NB4 (cell line): Measurements from ENCODE around the gene LRIG2.
A peak's percentile ranks its signal among the peaks of the same experiment; 100 is the strongest.

Source experiments
- DNase-seq: peaks from one replicate; pipeline ENCODE4 v3.0.0; 2010; ENCODE audit warnings: low read depth
- H3K4me3 ChIP-seq: one replicate; pipeline ENCODE4 v1.5.1; 2011; ENCODE audit warnings: mild to moderate bottlenecking, low read depth, low read length, moderate library complexity
- CTCF ChIP-seq: IDR thresholded peaks from one replicate; pipeline ENCODE4 v1.5.1; 2012; ENCODE audit warnings: low read depth, low read length
- MAX ChIP-seq: IDR thresholded peaks from 2 replicates; pipeline ENCODE4 v1.6.1; 2011; ENCODE audit warnings: low read depth, low read length
- MYC ChIP-seq: IDR thresholded peaks from 2 replicates; pipeline ENCODE4 v1.6.1; 2011; ENCODE audit warnings: low read depth, low read length
- POLR2A ChIP-seq: IDR thresholded peaks from 2 replicates; pipeline ENCODE4 v1.6.1; 2011; ENCODE audit warnings: mild to moderate bottlenecking; ENCODE audit not compliant: insufficient read length; ENCODE audit errors: extremely low read depth

LRIG2 gene

GRCh38 chr1:113035086-113035485, 37.9 kb upstream of the LRIG2 start:
- no peak for DNase-seq
- TF ChIP-seq CTCF: no peak
- no peak for TF ChIP-seq POLR2A
- TF ChIP-seq MAX: no peak
- no peak for TF ChIP-seq MYC

GRCh38 chr1:113036639-113037321, 36.2 kb upstream of the LRIG2 start:
- DNase-seq: peak; percentile 34
- TF ChIP-seq MYC: no peak
- TF ChIP-seq CTCF: no peak
- TF ChIP-seq MAX: no peak
- TF ChIP-seq POLR2A: no peak
- H3K4me3 ChIP-seq: no peak overlapping the region

More at GRCh38 chr1:113035086-113035485, 37.9 kb upstream of the LRIG2 start:
- no peak overlapping the region for H3K4me3 ChIP-seq

GRCh38 chr1:113040041-113040440, 33.0 kb upstream of the LRIG2 start:
- no peak for TF ChIP-seq CTCF
- no peak for TF ChIP-seq MYC
- no peak for TF ChIP-seq POLR2A
- no peak overlapping the region for H3K4me3 ChIP-seq
- DNase-seq: no peak

GRCh38 chr1:113040718-113041412, 32.1 kb upstream of the LRIG2 start:
- no peak for DNase-seq
- H3K4me3 ChIP-seq: no peak overlapping the region
- TF ChIP-seq MAX: no peak
- TF ChIP-seq CTCF: no peak
- no peak for TF ChIP-seq MYC
- no peak for TF ChIP-seq POLR2A

GRCh38 chr1:113041569-113042284, 31.3 kb upstream of the LRIG2 start:
- no peak overlapping the region for H3K4me3 ChIP-seq
- no peak for DNase-seq
- TF ChIP-seq CTCF (no peak), MAX (no peak), MYC (no peak), POLR2A (no peak)
